RWPE2 (cell line): ENCODE measurements around the gene PXN.

ENCODE experiments used
- ATAC-seq: fragments of 200-7000 bp; cut with Tn5 transposase; 3 replicates; pipeline ENCODE4 v1.9.1; 2021; ENCODE audit warnings: low read depth
- DNase-seq: peaks from one replicate; pipeline ENCODE4 v3.0.0-alpha.2; 2020; ENCODE audit warnings: low spot score
- H3K27ac ChIP-seq: fragments of 450-650 bp; 2 replicates; pipeline ENCODE4 v1.5.1; 2017; ENCODE audit warnings: mild to moderate bottlenecking; ENCODE audit not compliant: poor library complexity, severe bottlenecking
- H3K27me3 ChIP-seq: fragments of 250-450 bp; sonication (Bioruptor Pico); 2 replicates; pipeline ENCODE4 v1.5.1; 2021; ENCODE audit warnings: mild to moderate bottlenecking, moderate library complexity; ENCODE audit not compliant: insufficient read depth, poor library complexity, severe bottlenecking
- H3K36me3 ChIP-seq: fragments of 250-450 bp; sonication (Bioruptor Pico); 2 replicates; pipeline ENCODE4 v1.5.1; 2020; ENCODE audit warnings: low read depth, mild to moderate bottlenecking, moderate library complexity
- H3K4me1 ChIP-seq: fragments of 250-450 bp; sonication (Bioruptor Pico); 2 replicates; pipeline ENCODE4 v1.5.1; 2021; ENCODE audit warnings: mild to moderate bottlenecking, moderate library complexity; ENCODE audit not compliant: insufficient read depth, poor library complexity, severe bottlenecking
- H3K4me3 ChIP-seq: fragments of 250-450 bp; sonication (Bioruptor Pico); 2 replicates; pipeline ENCODE4 v1.5.1; 2021; ENCODE audit warnings: mild to moderate bottlenecking, moderate library complexity; ENCODE audit not compliant: severe bottlenecking
- H3K9me3 ChIP-seq: fragments of 250-450 bp; sonication (Bioruptor Pico); 2 replicates; pipeline ENCODE4 v1.5.1; 2021; ENCODE audit warnings: mild to moderate bottlenecking, moderate library complexity; ENCODE audit not compliant: severe bottlenecking
- CTCF ChIP-seq: fragments of 450-650 bp; IDR thresholded peaks from one replicate; pipeline ENCODE4 v1.5.1; 2017; ENCODE audit warnings: mild to moderate bottlenecking, moderate library complexity; ENCODE audit not compliant: poor library complexity, severe bottlenecking

Gene PXN

GRCh38 chr12:120180975-120181374 is 84.6 kb downstream of the PXN start:
- Histone ChIP-seq H3K9me3 (no peaks in the 10 kb centered on the region), H3K27me3 (no peaks in the 10 kb centered on the region), H3K4me1 (no peaks in the 10 kb centered on the region), H3K27ac (no peak overlapping the region), H3K4me3 (no peak overlapping the region), H3K36me3 (peaks cover 98% of the 10 kb centered on the region)
- no peak for DNase-seq
- TF ChIP-seq CTCF = no peak
- no peak for ATAC-seq

GRCh38 chr12:120175537-120175936 is 90.0 kb downstream of the PXN start:
- TF ChIP-seq CTCF = no peak
- ATAC-seq (no peak), DNase-seq (no peak)
- H3K27ac ChIP-seq = no peak overlapping the region
- H3K9me3 ChIP-seq = no peaks in the 10 kb centered on the region
- no peaks in the 10 kb centered on the region for H3K27me3 ChIP-seq
- peaks cover 100% of the 10 kb centered on the region for H3K36me3 ChIP-seq
- H3K4me1 ChIP-seq = no peaks in the 10 kb centered on the region
- no peak overlapping the region for H3K4me3 ChIP-seq

- H3K36me3 ChIP-seq = peaks cover 100% of the 10 kb centered on the region
- ATAC-seq = no peak
- H3K27ac ChIP-seq = no peak overlapping the region
- H3K27me3 ChIP-seq = no peaks in the 10 kb centered on the region
- H3K4me3 ChIP-seq = no peak overlapping the region
- H3K9me3 ChIP-seq = no peaks in the 10 kb centered on the region
- DNase-seq = no peak
- TF ChIP-seq CTCF = no peak
- no peaks in the 10 kb centered on the region for H3K4me1 ChIP-seq
Measured at GRCh38 chr12:120175062-120175461, 90.5 kb downstream of the PXN start.

GRCh38 chr12:120172053-120172452 is 93.5 kb downstream of the PXN start:
- no peak for TF ChIP-seq CTCF
- no peaks in the 10 kb centered on the region for H3K27me3 ChIP-seq
- H3K36me3 ChIP-seq = peaks cover 95% of the 10 kb centered on the region
- no peak overlapping the region for H3K4me3 ChIP-seq
- no peaks in the 10 kb centered on the region for H3K9me3 ChIP-seq
- ATAC-seq (no peak), DNase-seq (no peak)
- H3K27ac ChIP-seq = no peak overlapping the region
- H3K4me1 ChIP-seq = no peaks in the 10 kb centered on the region

DNA sequence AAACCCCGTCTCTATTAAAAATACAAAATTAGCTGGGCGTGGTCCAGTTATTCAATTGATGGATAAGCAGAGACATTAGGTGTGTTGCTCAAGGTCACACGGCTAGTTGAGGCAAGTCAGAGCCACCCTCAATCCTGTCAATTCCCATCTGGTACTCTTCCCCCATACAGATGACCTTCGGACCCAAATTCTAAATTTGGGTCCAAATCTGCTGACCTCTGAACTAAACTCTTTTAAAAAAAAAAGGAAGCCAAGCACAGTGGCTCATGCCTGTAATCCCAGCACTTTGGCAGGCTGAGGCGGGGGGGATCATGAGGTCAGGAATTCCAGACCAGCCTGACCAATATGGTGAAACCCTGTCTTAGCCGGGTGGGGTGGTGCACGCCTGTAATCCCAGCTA is 94.9 kb downstream of the PXN start:
- DNase-seq (no peak), ATAC-seq (no peak)
- no peaks in the 10 kb centered on the region for H3K9me3 ChIP-seq
- peaks cover 95% of the 10 kb centered on the region for H3K36me3 ChIP-seq
- H3K27me3 ChIP-seq = no peaks in the 10 kb centered on the region
- H3K4me1 ChIP-seq = no peaks in the 10 kb centered on the region
- no peak for TF ChIP-seq CTCF
- H3K4me3 ChIP-seq = no peak overlapping the region
- no peak overlapping the region for H3K27ac ChIP-seq
